HG02852 (cell line): ENCODE results near the gene CTIF.

Experiments used
- ATAC-seq: cut with Tn5 transposase; IDR thresholded peaks from one replicate; pipeline ENCODE4 v1.9.1; 2021; ENCODE audit warnings: mild to moderate bottlenecking, moderate library complexity; ENCODE audit not compliant: unreplicated experiment

The CTIF gene

DNA sequence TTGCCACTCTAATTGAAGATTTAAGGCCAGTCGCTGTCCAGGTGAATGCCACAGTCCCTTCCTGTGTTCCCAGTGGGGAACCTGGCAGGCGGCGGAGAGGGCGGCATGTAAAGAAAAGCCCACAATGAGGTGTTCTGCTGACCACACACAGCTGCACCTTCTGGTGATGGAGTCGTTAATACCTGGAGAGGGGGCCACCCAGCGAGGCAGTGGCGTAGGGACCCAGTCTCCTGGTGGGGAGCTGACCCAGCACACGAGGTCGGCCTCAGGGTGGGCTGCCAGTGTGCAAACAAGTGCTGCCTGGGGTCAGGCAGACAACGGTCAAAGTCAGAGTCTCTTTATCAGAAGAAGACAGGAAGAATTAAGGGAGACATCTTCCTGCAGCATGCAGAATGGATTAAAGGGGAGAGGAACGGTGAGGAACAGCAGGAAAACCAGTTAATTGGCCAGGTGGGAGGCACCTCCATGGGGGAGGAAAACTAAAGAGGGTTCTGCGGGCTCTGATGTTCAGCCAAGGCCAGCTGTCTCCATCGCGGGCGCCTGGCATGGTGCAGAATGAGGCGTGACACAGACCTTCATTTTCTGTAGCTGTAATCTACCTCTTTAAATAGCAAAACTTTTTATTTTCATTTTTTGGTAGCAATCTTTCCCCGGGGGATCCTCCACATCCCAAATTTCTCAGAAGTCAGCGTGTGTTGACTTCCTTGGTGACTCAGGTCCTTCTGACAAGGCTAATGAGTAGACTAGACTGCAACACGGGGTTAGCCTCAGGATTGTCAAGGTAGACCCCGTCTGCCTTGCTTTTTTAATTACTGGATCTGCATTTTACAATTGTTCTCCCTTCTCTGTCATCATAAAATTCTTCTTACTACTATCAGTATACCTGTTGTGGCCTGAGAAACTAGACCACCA lies 333.7 kb downstream of the CTIF start:
- no peak for ATAC-seq

- no peak for ATAC-seq
These were observed 335.4 kb downstream of the CTIF start for GRCh38 chr18:48874233-48874632.

- ATAC-seq, result no peak
These were observed 335.9 kb downstream of the CTIF start for GRCh38 chr18:48874701-48875162.

DNA sequence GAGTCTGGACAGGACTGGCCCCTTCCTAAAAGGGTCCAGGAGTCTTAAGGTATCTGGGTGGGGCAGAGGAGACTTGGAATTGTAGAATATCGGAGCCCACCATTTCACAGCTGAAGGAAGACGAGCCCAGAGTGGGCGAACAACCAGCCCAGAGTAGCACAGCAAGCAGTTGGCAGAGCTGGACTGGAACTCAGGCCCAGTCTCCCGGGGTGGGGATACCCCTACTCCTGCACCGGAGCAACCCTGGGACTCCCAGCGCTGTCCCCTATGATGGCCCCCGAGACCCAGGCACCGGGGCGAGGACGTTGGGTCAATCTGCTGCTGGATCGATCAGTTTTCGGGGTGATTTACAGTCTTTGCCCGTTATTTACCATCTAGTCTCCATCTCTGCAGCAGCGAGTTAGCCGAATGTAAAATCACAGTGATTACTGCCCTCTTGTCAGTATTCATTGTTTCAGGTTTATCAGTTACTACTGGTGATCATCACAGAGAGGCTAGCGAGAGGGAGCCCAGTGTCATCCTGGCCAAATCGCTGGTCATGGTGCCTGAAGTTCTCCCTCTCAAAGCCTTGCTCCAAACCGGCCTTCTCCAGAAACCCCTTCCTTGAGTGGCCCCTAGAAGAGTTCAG lies 336.6 kb downstream of the CTIF start:
- ATAC-seq, result no peak

- no peak for ATAC-seq
These were observed 337.2 kb downstream of the CTIF start for GRCh38 chr18:48875942-48876511.

GRCh38 chr18:48876590-48876989 lies 337.8 kb downstream of the CTIF start:
- ATAC-seq, result no peak

DNA sequence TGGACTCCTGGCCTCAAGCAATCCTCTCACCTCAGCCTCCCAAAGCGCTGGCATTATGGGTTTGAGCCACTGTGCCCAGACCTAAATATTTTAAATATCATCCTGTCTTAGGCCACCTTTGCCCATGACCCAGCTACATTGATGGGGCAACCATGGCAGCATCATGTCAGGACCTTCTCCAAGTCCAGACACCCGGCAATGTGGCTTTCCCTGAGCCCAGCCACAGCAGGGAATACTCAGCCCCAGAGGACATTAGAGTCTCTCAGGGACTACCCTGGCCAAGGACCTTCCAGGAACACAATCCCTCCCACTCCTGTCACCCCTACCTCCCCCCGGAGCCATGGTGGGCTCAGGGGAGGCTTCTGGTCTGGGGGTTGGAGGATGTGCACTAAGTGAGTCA lies 339.1 kb downstream of the CTIF start:
- ATAC-seq, result no peak

DNA sequence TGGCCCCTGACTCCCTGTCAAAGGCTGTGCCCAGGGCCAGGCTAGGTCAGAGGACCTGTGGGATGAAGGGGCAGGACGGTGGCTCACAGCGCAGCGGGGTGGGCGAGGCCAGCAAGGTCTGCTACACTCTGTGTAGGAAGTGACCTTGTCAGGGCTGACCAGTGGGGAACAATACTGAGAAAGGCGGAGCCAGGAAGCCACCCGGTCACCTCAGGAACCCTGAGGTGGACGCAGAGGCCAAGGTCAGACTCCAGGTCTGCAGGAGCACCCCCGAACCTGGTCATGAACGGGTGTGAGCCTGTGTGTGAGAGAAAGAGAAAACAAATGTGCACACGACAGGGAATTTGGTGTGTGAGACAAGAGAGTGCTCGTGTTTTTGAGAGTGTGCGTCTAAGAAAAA lies 339.6 kb downstream of the CTIF start:
- ATAC-seq, result no peak

GRCh38 chr18:48879008-48879431 lies 340.2 kb downstream of the CTIF start:
- ATAC-seq, result no peak

DNA sequence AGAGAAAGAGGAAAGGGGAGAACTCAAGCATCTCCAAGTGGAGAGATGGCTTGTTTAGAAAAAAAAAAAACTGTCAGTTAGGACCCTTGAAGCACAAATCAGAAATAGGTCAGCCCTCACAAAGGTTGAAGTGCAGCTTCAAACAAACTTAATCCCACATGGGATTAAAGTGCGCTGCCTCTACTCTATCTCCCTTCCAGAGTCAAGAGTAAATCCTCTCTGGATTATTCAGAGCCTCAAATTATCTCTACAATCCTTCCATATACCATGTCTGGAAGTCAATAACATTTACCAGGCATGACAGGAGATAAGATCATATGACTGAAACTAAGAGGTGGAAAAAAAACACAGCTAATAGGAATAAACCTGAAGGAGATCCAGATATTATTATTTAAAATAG lies 342.1 kb downstream of the CTIF start:
- no peak for ATAC-seq

DNA sequence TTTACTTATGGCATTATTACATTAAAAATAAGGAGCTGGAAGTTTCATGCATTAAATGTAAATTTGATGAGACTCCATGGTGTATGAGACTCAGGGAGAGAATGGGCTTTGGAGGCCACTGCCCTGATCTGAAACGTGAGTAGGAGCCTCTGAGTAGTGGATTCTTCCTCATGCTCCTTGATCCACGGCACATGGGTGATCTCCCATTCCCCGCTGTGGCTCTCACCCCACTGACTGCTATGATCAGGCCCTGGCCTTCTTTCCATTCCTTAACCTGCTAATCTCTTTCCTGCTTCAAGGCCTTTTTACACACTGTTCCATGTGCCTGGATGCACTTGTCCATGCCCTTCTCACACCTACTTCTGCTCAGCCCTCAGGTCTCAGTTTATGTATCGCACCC lies 343.5 kb downstream of the CTIF start:
- no peak for ATAC-seq

GRCh38 chr18:48884306-48884705 lies 345.5 kb downstream of the CTIF start:
- no peak for ATAC-seq

GRCh38 chr18:48884771-48885170 lies 345.9 kb downstream of the CTIF start:
- ATAC-seq, result no peak

- ATAC-seq, result no peak
These were observed 346.6 kb downstream of the CTIF start for GRCh38 chr18:48885266-48885923.

DNA sequence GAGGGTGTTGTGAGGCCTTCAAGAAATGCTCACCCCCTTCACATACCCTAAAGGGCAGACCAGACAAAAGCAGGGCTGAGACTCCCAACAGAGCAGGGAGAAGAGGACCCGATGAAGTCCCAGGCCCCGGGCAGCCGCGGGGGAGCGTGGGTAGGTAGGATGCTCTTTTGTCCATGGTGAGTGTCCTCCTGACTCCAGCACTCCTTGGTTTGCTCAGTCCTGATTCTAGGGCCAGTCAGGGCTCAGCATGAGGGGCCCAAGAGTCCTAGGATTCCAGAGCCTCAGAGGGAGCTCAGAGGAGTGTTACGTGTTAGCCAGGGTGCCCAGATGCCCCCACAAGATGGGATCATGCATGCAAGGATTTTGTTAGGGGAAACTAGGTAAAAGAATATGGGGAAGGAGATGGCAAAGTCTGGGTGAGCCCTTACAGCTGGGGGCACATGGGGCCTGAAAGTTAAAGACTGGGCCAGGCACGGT lies 347.1 kb downstream of the CTIF start:
- ATAC-seq, result no peak

- ATAC-seq, result no peak
These were observed 347.9 kb downstream of the CTIF start for GRCh38 chr18:48886520-48887293.

GRCh38 chr18:48887294-48887904 lies 348.6 kb downstream of the CTIF start:
- ATAC-seq, result no peak

- no peak for ATAC-seq
These were observed 349.3 kb downstream of the CTIF start for GRCh38 chr18:48887905-48888772.

GRCh38 chr18:48888773-48889080 lies 349.9 kb downstream of the CTIF start:
- ATAC-seq, result no peak
